ENCODE data around the gene TNFRSF17. TPM values are rescaled to one million over a fixed set of nuclear protein-coding genes. Genes with fewer than 3 reads are reported as not detected.

TNFRSF17 gene
- total and polyA plus RNA-seq, 2 of the 13 experiments (the other 11 are each of a cell fraction or from before 2014, with no cell fraction given), result not detected

GRCh38 chr16:11915644-11916523 is 49.1 kb upstream of the TNFRSF17 start, which contains the start of gene GSPT1 (continued):
- TF ChIP-seq, protein P1, sequence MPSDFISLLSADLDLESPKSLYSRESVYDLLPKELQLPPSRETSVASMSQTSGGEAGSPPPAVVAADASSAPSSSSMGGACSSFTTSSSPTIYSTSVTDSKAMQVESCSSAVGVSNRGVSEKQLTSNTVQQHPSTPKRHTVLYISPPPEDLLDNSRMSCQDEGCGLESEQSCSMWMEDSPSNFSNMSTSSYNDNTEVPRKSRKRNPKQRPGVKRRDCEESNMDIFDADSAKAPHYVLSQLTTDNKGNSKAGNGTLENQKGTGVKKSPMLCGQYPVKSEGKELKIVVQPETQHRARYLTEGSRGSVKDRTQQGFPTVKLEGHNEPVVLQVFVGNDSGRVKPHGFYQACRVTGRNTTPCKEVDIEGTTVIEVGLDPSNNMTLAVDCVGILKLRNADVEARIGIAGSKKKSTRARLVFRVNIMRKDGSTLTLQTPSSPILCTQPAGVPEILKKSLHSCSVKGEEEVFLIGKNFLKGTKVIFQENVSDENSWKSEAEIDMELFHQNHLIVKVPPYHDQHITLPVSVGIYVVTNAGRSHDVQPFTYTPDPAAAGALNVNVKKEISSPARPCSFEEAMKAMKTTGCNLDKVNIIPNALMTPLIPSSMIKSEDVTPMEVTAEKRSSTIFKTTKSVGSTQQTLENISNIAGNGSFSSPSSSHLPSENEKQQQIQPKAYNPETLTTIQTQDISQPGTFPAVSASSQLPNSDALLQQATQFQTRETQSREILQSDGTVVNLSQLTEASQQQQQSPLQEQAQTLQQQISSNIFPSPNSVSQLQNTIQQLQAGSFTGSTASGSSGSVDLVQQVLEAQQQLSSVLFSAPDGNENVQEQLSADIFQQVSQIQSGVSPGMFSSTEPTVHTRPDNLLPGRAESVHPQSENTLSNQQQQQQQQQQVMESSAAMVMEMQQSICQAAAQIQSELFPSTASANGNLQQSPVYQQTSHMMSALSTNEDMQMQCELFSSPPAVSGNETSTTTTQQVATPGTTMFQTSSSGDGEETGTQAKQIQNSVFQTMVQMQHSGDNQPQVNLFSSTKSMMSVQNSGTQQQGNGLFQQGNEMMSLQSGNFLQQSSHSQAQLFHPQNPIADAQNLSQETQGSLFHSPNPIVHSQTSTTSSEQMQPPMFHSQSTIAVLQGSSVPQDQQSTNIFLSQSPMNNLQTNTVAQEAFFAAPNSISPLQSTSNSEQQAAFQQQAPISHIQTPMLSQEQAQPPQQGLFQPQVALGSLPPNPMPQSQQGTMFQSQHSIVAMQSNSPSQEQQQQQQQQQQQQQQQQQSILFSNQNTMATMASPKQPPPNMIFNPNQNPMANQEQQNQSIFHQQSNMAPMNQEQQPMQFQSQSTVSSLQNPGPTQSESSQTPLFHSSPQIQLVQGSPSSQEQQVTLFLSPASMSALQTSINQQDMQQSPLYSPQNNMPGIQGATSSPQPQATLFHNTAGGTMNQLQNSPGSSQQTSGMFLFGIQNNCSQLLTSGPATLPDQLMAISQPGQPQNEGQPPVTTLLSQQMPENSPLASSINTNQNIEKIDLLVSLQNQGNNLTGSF (CRISPR knock-in tag; IDR thresholded peaks at IDR 0.05), result no peak
- TF ChIP-seq CHD2 (IDR thresholded peaks at IDR 0.05; ENCODE audit: low read depth, low read length) (peak; percentile 78; the same call in 1 of the 2 replicates), CBX5 (CRISPR knock-in tag; IDR thresholded peaks at IDR 0.05; ENCODE audit: borderline replicate concordance) (peak; percentile 78; the same call in 1 of the 2 replicates), MYNN (CRISPR knock-in tag; IDR thresholded peaks at IDR 0.05; ENCODE audit: low read depth) (no peak), ZNF225 (CRISPR knock-in tag; IDR thresholded peaks at IDR 0.05) (peak; percentile 96; the same call in 1 of the 2 replicates), MAFF (IDR thresholded peaks at IDR 0.05; ENCODE audit: low read depth, low read length) (no peak), FIP1L1 (IDR thresholded peaks at IDR 0.05; ENCODE audit: borderline replicate concordance, insufficient read depth, low read depth, low read length) (no peak; the same call in 1 of the 2 replicates), YEATS2 (CRISPR knock-in tag; IDR thresholded peaks at IDR 0.05; ENCODE audit: borderline replicate concordance) (peak; percentile 94), ZNF780A (CRISPR knock-in tag; IDR thresholded peaks at IDR 0.05) (peak; percentile 88; the same call in 1 of the 2 replicates), ZNF274 (CRISPR knock-in tag; IDR thresholded peaks at IDR 0.05) (no peak; the same call in 1 of the 2 replicates), SMAD1 (CRISPR knock-in tag; IDR thresholded peaks at IDR 0.05; ENCODE audit: borderline replicate concordance, low read depth) (peak; percentile 96), ZNF709 (CRISPR knock-in tag; IDR thresholded peaks at IDR 0.05) (peak; percentile 88), ZNF33A (CRISPR knock-in tag; IDR thresholded peaks at IDR 0.05; ENCODE audit: borderline replicate concordance) (no peak; the same call in 1 of the 2 replicates), REXO4 (CRISPR knock-in tag; IDR thresholded peaks at IDR 0.05; ENCODE audit: borderline replicate concordance) (no peak; the same call in 1 of the 2 replicates), ZFP36L2 (CRISPR knock-in tag; IDR thresholded peaks at IDR 0.05) (no peak; the same call in 1 of the 2 replicates), ZNF260 (CRISPR knock-in tag; IDR thresholded peaks at IDR 0.05; ENCODE audit: borderline replicate concordance, low read depth) (peak; percentile 77)
- TF ChIP-seq, protein P2, sequence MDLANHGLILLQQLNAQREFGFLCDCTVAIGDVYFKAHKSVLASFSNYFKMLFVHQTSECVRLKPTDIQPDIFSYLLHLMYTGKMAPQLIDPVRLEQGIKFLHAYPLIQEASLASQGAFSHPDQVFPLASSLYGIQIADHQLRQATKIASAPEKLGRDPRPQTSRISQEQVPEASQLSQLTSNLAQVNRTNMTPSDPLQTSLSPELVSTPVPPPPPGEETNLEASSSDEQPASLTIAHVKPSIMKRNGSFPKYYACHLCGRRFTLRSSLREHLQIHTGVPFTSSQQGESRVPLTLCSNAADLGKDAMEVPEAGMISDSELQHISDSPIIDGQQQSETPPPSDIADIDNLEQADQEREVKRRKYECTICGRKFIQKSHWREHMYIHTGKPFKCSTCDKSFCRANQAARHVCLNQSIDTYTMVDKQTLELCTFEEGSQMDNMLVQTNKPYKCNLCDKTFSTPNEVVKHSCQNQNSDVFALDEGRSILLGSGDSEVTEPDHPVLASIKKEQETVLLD (CRISPR knock-in tag; IDR thresholded peaks at IDR 0.05; ENCODE audit: low read depth), result peak; percentile 94

Data from HepG2 (cell line).